Neural progenitor cell (in vitro differentiated cells): ENCODE measurements around the gene HSD11B1. TPM values are rescaled to one million over a fixed set of nuclear protein-coding genes. Genes with fewer than 3 reads are reported as not detected.

Experiments
- DNase-seq: peaks from one replicate; pipeline ENCODE4 v3.0.0-alpha.2; 2016; ENCODE audit warnings: low spot score
- H2AFZ ChIP-seq: fragments of 200-600 bp; sonication (generic); replicated peaks from 2 replicates; pipeline ENCODE4 v1.6.1; 2016; ENCODE audit warnings: antibody characterized with exemption
- H3F3A ChIP-seq: fragments of 200-600 bp; sonication (generic); 2 replicates; pipeline ENCODE4 v1.6.1; 2016; ENCODE audit warnings: antibody characterized with exemption, low read depth
- H3K27ac ChIP-seq: fragments of 200-600 bp; sonication (generic); 2 replicates; pipeline ENCODE4 v1.5.1; 2016; ENCODE audit warnings: mild to moderate bottlenecking
- H3K27me3 ChIP-seq: fragments of 200-600 bp; sonication (generic); 2 replicates; pipeline ENCODE4 v1.6.1; 2016; ENCODE audit warnings: mild to moderate bottlenecking, moderate library complexity
- H3K36me3 ChIP-seq: fragments of 200-600 bp; sonication (generic); 2 replicates; pipeline ENCODE4 v1.5.1; 2016
- H3K4me1 ChIP-seq: fragments of 200-600 bp; sonication (generic); 2 replicates; pipeline ENCODE4 v1.6.1; 2016; ENCODE audit warnings: mixed run types
- H3K4me2 ChIP-seq: fragments of 200-600 bp; sonication (generic); 2 replicates; pipeline ENCODE4 v1.6.1; 2016
- H3K4me3 ChIP-seq: fragments of 200-600 bp; sonication (generic); 2 replicates; pipeline ENCODE4 v1.5.1; 2016
- H3K79me2 ChIP-seq: fragments of 200-600 bp; sonication (generic); 2 replicates; pipeline ENCODE4 v1.6.1; 2016; ENCODE audit warnings: low read depth
- H3K9ac ChIP-seq: fragments of 200-600 bp; sonication (generic); 2 replicates; pipeline ENCODE4 v1.6.1; 2016
- H3K9me3 ChIP-seq: fragments of 200-600 bp; sonication (generic); 2 replicates; pipeline ENCODE4 v1.5.1; 2016; ENCODE audit warnings: low read depth
- H4K20me1 ChIP-seq: fragments of 200-600 bp; sonication (generic); 2 replicates; pipeline ENCODE4 v1.6.1; 2016; ENCODE audit warnings: low read depth
- H3K27ac Mint-ChIP-seq: 3 replicates; pipeline ENCODE4 v1.8.0; 2021; ENCODE audit warnings: mixed read lengths
- H3K27me3 Mint-ChIP-seq: 2 replicates; pipeline ENCODE4 v1.8.0; 2022; ENCODE audit warnings: low read depth, mild to moderate bottlenecking, inconsistent platforms, moderate library complexity, mixed read lengths; ENCODE audit not compliant: insufficient read depth
- H3K36me3 Mint-ChIP-seq: 3 replicates; pipeline ENCODE4 v1.8.0; 2021; ENCODE audit warnings: mixed read lengths
- H3K4me1 Mint-ChIP-seq: 3 replicates; pipeline ENCODE4 v1.8.0; 2021; ENCODE audit warnings: mixed read lengths
- H3K4me3 Mint-ChIP-seq: 3 replicates; pipeline ENCODE4 v1.8.0; 2021; ENCODE audit warnings: mild to moderate bottlenecking, moderate library complexity, mixed read lengths
- H3K9me3 Mint-ChIP-seq: 3 replicates; pipeline ENCODE4 v1.8.0; 2020; ENCODE audit warnings: mixed read lengths
- EZH2 ChIP-seq: fragments of 200-600 bp; sonication (generic); IDR thresholded peaks from 2 replicates; pipeline ENCODE4 v1.6.1; 2017; ENCODE audit warnings: antibody characterized with exemption, mild to moderate bottlenecking, moderate library complexity
- EZH2phosphoT487 ChIP-seq: fragments of 200-600 bp; sonication (generic); IDR thresholded peaks from 2 replicates; pipeline ENCODE4 v1.6.1; 2017; ENCODE audit warnings: antibody characterized with exemption
- total RNA-seq: library from RNA; depleted of rRNA; stranded (reverse); fragments of >200 nt; gene quantifications from 2 replicates; pipeline ENCODE4 v1.2.3, GENCODE V29; 2015; ENCODE audit warnings: low replicate concordance
- TF ChIP-seq, protein P1 (sequence below): fragments of 200-600 bp; sonication (generic); IDR thresholded peaks from 2 replicates; pipeline ENCODE4 v1.5.1; 2017; ENCODE audit warnings: antibody characterized with exemption, mild to moderate bottlenecking

The HSD11B1 gene
- total RNA-seq, 1 donor from 2014 or later = not detected

DNA sequence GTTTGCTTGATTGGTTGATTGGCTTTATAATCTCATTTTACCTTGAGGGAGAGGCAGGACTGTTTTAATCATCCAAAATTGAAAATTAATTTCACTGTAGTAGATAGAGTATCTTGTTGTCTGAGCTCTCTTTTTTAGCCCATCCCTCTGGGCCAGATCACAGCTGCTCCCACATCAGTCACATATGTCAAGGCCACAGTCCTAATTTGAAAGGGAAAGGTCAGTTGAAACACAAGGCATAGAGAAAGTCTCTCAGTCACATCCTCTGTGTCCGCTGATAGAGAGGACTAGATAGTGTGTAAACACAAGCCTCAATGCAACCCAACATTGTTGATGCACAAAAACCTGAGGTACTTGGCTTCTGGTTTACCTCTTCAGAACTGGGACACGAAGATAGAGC, 72.9 kb downstream of the HSD11B1 start:
- Histone ChIP-seq H3K79me2 (no peaks in the 10 kb centered on the region), H3K27ac (no peak overlapping the region), H2AFZ (no peak overlapping the region), H3K4me1 (no peaks in the 10 kb centered on the region), H4K20me1 (no peaks in the 10 kb centered on the region), H3F3A (no peaks in the 10 kb centered on the region), H3K27me3 (peaks cover 11% of the 10 kb centered on the region), H3K36me3 (no peaks in the 10 kb centered on the region), H3K4me3 (no peak overlapping the region), H3K9me3 (no peaks in the 10 kb centered on the region), H3K9ac (no peak overlapping the region), H3K4me2 (no peak overlapping the region)
- no peak overlapping the region for H3K27ac Mint-ChIP-seq
- H3K9me3 Mint-ChIP-seq = no peaks in the 10 kb centered on the region
- no peak for DNase-seq
- H3K36me3 Mint-ChIP-seq = peaks cover 2% of the 10 kb centered on the region
- no peak for TF ChIP-seq EZH2phosphoT487
- TF ChIP-seq EZH2 = no peak
- TF ChIP-seq, protein P1, sequence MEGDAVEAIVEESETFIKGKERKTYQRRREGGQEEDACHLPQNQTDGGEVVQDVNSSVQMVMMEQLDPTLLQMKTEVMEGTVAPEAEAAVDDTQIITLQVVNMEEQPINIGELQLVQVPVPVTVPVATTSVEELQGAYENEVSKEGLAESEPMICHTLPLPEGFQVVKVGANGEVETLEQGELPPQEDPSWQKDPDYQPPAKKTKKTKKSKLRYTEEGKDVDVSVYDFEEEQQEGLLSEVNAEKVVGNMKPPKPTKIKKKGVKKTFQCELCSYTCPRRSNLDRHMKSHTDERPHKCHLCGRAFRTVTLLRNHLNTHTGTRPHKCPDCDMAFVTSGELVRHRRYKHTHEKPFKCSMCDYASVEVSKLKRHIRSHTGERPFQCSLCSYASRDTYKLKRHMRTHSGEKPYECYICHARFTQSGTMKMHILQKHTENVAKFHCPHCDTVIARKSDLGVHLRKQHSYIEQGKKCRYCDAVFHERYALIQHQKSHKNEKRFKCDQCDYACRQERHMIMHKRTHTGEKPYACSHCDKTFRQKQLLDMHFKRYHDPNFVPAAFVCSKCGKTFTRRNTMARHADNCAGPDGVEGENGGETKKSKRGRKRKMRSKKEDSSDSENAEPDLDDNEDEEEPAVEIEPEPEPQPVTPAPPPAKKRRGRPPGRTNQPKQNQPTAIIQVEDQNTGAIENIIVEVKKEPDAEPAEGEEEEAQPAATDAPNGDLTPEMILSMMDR = no peak
- H3K4me3 Mint-ChIP-seq = no peak overlapping the region
- H3K27me3 Mint-ChIP-seq = no peaks in the 10 kb centered on the region
- H3K4me1 Mint-ChIP-seq = no peaks in the 10 kb centered on the region

DNA sequence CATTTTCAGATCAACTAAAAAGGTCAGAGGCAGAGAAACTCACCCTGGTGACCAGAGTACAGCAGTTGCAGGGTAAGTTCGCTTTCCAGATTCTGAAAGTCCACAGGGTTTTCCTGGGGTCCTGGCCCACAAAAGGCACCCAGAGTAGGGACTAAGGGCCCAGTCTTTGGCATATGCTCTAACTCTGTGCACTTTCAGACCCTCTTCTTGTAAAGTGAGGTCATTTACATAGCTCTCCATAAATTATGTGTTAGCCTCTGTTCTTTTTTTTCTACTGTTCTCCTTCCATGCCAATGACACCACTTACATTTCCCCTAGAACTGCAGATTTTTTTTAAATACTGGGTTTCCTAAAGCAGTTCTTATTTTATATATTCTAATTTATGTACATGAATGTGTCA, 73.5 kb downstream of the HSD11B1 start:
- H3K4me3 Mint-ChIP-seq = no peak overlapping the region
- H3K4me1 Mint-ChIP-seq = no peaks in the 10 kb centered on the region
- Histone ChIP-seq H3K79me2 (no peaks in the 10 kb centered on the region), H3K9ac (no peak overlapping the region), H2AFZ (no peak overlapping the region), H3K36me3 (no peaks in the 10 kb centered on the region), H3K4me2 (no peak overlapping the region), H3F3A (no peaks in the 10 kb centered on the region), H4K20me1 (no peaks in the 10 kb centered on the region), H3K4me3 (no peak overlapping the region), H3K4me1 (no peaks in the 10 kb centered on the region), H3K27me3 (peaks cover 11% of the 10 kb centered on the region), H3K27ac (no peak overlapping the region), H3K9me3 (no peaks in the 10 kb centered on the region)
- no peaks in the 10 kb centered on the region for H3K27me3 Mint-ChIP-seq
- no peak overlapping the region for H3K27ac Mint-ChIP-seq
- TF ChIP-seq EZH2 (no peak), EZH2phosphoT487 (no peak)
- TF ChIP-seq, protein P1 = no peak
- DNase-seq = no peak
- peaks cover 2% of the 10 kb centered on the region for H3K36me3 Mint-ChIP-seq
- H3K9me3 Mint-ChIP-seq = no peaks in the 10 kb centered on the region

DNA sequence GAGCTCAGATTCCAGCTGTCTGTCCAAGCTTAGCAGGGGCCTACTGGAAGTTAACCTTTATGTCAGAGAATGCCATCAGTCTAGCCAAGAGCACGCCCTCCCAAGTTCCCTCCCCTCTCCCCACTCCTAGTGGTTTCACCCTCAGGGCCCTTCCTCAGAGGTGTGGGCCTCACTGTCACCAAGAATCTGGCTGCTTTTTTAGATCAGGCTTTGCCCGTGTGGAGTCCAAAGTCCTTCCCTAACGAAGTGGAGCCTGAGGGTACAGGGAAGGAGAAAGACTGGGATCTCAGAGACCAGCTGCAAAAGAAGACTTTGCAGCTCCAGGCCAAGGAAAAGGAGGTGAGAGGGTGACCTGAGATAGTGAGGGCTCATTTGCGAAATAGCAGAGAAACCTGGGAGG, 75.6 kb downstream of the HSD11B1 start:
- peaks cover 2% of the 10 kb centered on the region for H3K27me3 Mint-ChIP-seq
- no peak overlapping the region for H3K9ac ChIP-seq
- H3K9me3 Mint-ChIP-seq = no peaks in the 10 kb centered on the region
- H3K27me3 ChIP-seq = peaks cover 4% of the 10 kb centered on the region
- no peaks in the 10 kb centered on the region for H3K36me3 ChIP-seq
- H3K27ac Mint-ChIP-seq = no peak overlapping the region
- H3K4me2 ChIP-seq = no peak overlapping the region
- H3K27ac ChIP-seq = no peak overlapping the region
- peaks cover 6% of the 10 kb centered on the region for H3F3A ChIP-seq
- no peak overlapping the region for H2AFZ ChIP-seq
- no peaks in the 10 kb centered on the region for H3K9me3 ChIP-seq
- no peak overlapping the region for H3K4me3 Mint-ChIP-seq
- no peak for DNase-seq
- no peaks in the 10 kb centered on the region for H4K20me1 ChIP-seq
- peaks cover 6% of the 10 kb centered on the region for H3K4me1 ChIP-seq
- H3K4me1 Mint-ChIP-seq = peaks cover 9% of the 10 kb centered on the region
- TF ChIP-seq, protein P1 = no peak
- TF ChIP-seq EZH2phosphoT487 = no peak
- no peak for TF ChIP-seq EZH2
- peaks cover 2% of the 10 kb centered on the region for H3K36me3 Mint-ChIP-seq
- H3K4me3 ChIP-seq = no peak overlapping the region
- peaks cover 9% of the 10 kb centered on the region for H3K79me2 ChIP-seq
